HepG2 (cell line): ENCODE results near the gene TBCE. TPM values are rescaled to one million over a fixed set of nuclear protein-coding genes. Genes with fewer than 3 reads are reported as not detected.

ENCODE experiments used
- ATF1 ChIP-seq: IDR thresholded peaks from 2 replicates; pipeline ENCODE4 v1.6.1; 2016; ENCODE audit warnings: mild to moderate bottlenecking, control low read depth
- ATF4 ChIP-seq, 2 experiments: fragments of 450-650 bp in 1 of 2; sonication (generic) in 1 of 2; formaldehyde crosslinking; IDR thresholded peaks; 2 replicates each; pipeline versions ENCODE4 v1.5.0 to v1.8.0; 2020 to 2022; ENCODE audit warnings: mild to moderate bottlenecking in 1 of 2, missing genetic modification reagents in 1 of 2
- ATF5 ChIP-seq: sonication (generic); formaldehyde crosslinking; IDR thresholded peaks from 2 replicates; pipeline ENCODE4 v1.4.0; 2020; ENCODE audit warnings: mild to moderate bottlenecking, low read depth, missing genetic modification reagents
- DPF2 ChIP-seq: sonication (generic); formaldehyde crosslinking; IDR thresholded peaks from 2 replicates; pipeline ENCODE4 v1.4.0; 2020; ENCODE audit warnings: mild to moderate bottlenecking, low read depth, missing genetic modification reagents, borderline replicate concordance
- ETV6 ChIP-seq: sonication (generic); formaldehyde crosslinking; conservative IDR thresholded peaks from 2 replicates; pipeline ENCODE4 v1.4.0; 2020; ENCODE audit warnings: missing genetic modification reagents
- GATAD1 ChIP-seq: IDR thresholded peaks from 2 replicates; pipeline ENCODE4 v1.6.1; 2016; ENCODE audit warnings: missing genetic modification reagents, missing compliant biosample characterization
- IRF2 ChIP-seq: IDR thresholded peaks from 2 replicates; pipeline ENCODE4 v1.6.1; 2018; ENCODE audit warnings: missing genetic modification reagents, missing compliant biosample characterization
- ISL2 ChIP-seq: sonication (generic); formaldehyde crosslinking; IDR thresholded peaks from 2 replicates; pipeline ENCODE4 v1.5.0; 2020; ENCODE audit warnings: missing genetic modification reagents
- KDM6A ChIP-seq: IDR thresholded peaks from 2 replicates; pipeline ENCODE4 v1.6.1; 2016; ENCODE audit warnings: low read depth
- MBD4 ChIP-seq: IDR thresholded peaks from 2 replicates; pipeline ENCODE4 v1.6.1; 2012; ENCODE audit warnings: low read length, inconsistent platforms, borderline replicate concordance
- PTBP1 ChIP-seq: fragments of 200-400 bp; formaldehyde crosslinking; IDR thresholded peaks from 2 replicates; pipeline ENCODE4 v1.6.1; 2018; ENCODE audit warnings: low read length, low read depth; ENCODE audit not compliant: poor library complexity, severe bottlenecking
- SNAI1 ChIP-seq: sonication (generic); formaldehyde crosslinking; IDR thresholded peaks from 2 replicates; pipeline ENCODE4 v1.5.0; 2020; ENCODE audit warnings: mild to moderate bottlenecking, missing genetic modification reagents, borderline replicate concordance
- SNAPC5 ChIP-seq: sonication (generic); formaldehyde crosslinking; IDR thresholded peaks from 2 replicates; pipeline ENCODE4 v1.8.1; 2023; ENCODE audit warnings: mild to moderate bottlenecking, missing genetic modification reagents, borderline replicate concordance
- THYN1 ChIP-seq: sonication (generic); formaldehyde crosslinking; IDR thresholded peaks from 2 replicates; pipeline ENCODE4 v1.8.1; 2023; ENCODE audit warnings: low read depth, mild to moderate bottlenecking, moderate library complexity, missing genetic modification reagents, borderline replicate concordance
- U2AF1 ChIP-seq: fragments of 200-400 bp; formaldehyde crosslinking; optimal IDR thresholded peaks from 2 replicates; pipeline ENCODE3; 2017; ENCODE audit warnings: mild to moderate bottlenecking, low read depth, low read length
- U2AF2 ChIP-seq: fragments of 200-400 bp; formaldehyde crosslinking; IDR thresholded peaks from 2 replicates; pipeline ENCODE4 v1.6.1; 2017; ENCODE audit warnings: low read depth, mild to moderate bottlenecking, low read length
- ZNF280D ChIP-seq: sonication (generic); formaldehyde crosslinking; IDR thresholded peaks from 2 replicates; pipeline ENCODE4 v1.5.1; 2020; ENCODE audit warnings: mild to moderate bottlenecking, missing genetic modification reagents
- ZNF431 ChIP-seq: sonication (generic); formaldehyde crosslinking; IDR thresholded peaks from 2 replicates; pipeline ENCODE4 v1.9.0; 2022; ENCODE audit warnings: missing genetic modification reagents, low read depth, mild to moderate bottlenecking, borderline replicate concordance
- ZNF446 ChIP-seq: sonication (generic); formaldehyde crosslinking; IDR thresholded peaks from 2 replicates; pipeline ENCODE4 v1.5.0; 2020; ENCODE audit warnings: mild to moderate bottlenecking, missing genetic modification reagents
- ZNF549 ChIP-seq: sonication (generic); formaldehyde crosslinking; IDR thresholded peaks from 2 replicates; pipeline ENCODE4 v1.5.0; 2020; ENCODE audit warnings: missing genetic modification reagents
- ZNF564 ChIP-seq: sonication (generic); formaldehyde crosslinking; IDR thresholded peaks from 2 replicates; pipeline ENCODE4 v1.8.1; 2023; ENCODE audit warnings: mild to moderate bottlenecking, missing genetic modification reagents
- ZNF629 ChIP-seq: sonication (generic); formaldehyde crosslinking; conservative IDR thresholded peaks from 2 replicates; pipeline ENCODE4 v1.5.0; 2020; ENCODE audit warnings: missing genetic modification reagents
- ZNF720 ChIP-seq: sonication (generic); formaldehyde crosslinking; IDR thresholded peaks from 2 replicates; pipeline ENCODE4 v1.4.0; 2020; ENCODE audit warnings: missing genetic modification reagents
- ZNF878 ChIP-seq: sonication (generic); formaldehyde crosslinking; IDR thresholded peaks from 2 replicates; pipeline ENCODE4 v1.8.1; 2023; ENCODE audit warnings: mild to moderate bottlenecking, missing genetic modification reagents, moderate library complexity
- ZSCAN25 ChIP-seq: sonication (generic); formaldehyde crosslinking; IDR thresholded peaks from 2 replicates; pipeline ENCODE4 v1.8.0; 2022; ENCODE audit warnings: mild to moderate bottlenecking, missing genetic modification reagents
- ZZZ3 ChIP-seq: sonication (generic); formaldehyde crosslinking; IDR thresholded peaks from 2 replicates; pipeline ENCODE4 v1.4.0; 2020; ENCODE audit warnings: missing genetic modification reagents, mild to moderate bottlenecking, borderline replicate concordance
- polyA plus RNA-seq, 8 experiments: library from polyadenylated mRNA; depleted of rRNA in 3 of 8; stranded (reverse) in 7 of 8; unstranded in 1 of 8; fragments of >200 nt; fragmentation: Illumina TruSeq in 4 of 8; extraction: Trizol in 4 of 8; gene quantifications; 2 replicates each; pipeline versions ENCODE4 v1.2.1 to v1.2.3, GENCODE V29; 2011 to 2016; ENCODE audit warnings: low read depth in 4 of 8, missing spikeins in 1 of 8, mixed read lengths in 1 of 8; ENCODE audit not compliant: insufficient read depth in 1 of 8
- total RNA-seq, 5 experiments: library from RNA; depleted of rRNA; stranded (reverse); fragments of >200 nt; fragmentation: Illumina TruSeq; extraction: Trizol; gene quantifications; 2 replicates each; pipeline ENCODE4 v1.2.3, GENCODE V29; 2016; ENCODE audit warnings: low read depth in 1 of 5

The TBCE gene
- total and polyA plus RNA-seq, 2 of the 13 experiments (the other 11 are each of a cell fraction or from before 2014, with no cell fraction given): 25.6 to 31.1 TPM

- TF ChIP-seq DPF2 (CRISPR knock-in tag) (peak; percentile 65; the same call in 1 of the 2 replicates), IRF2 (CRISPR knock-in tag) (0 out of 2 replicates have a peak, but pooled peaks have one; percentile 42), ZNF629 (CRISPR knock-in tag) (0 out of 2 replicates have a peak, but pooled peaks have one; percentile 12), KDM6A (CRISPR knock-in tag) (no peak; the same call in 1 of the 2 replicates), ZNF431 (CRISPR knock-in tag) (no peak), ATF4 (CRISPR knock-in tag; IDR thresholded peaks at IDR 0.05) (no peak), ZNF280D (peak; percentile 48; the same call in 1 of the 2 replicates), ZSCAN25 (CRISPR knock-in tag) (peak; percentile 96), THYN1 (CRISPR knock-in tag) (no peak), GATAD1 (peak; percentile 35; the same call in 1 of the 2 replicates), ETV6 (CRISPR knock-in tag) (no peak), U2AF2 (no peak), ISL2 (no peak), ZNF446 (no peak), ZNF878 (CRISPR knock-in tag) (no peak), MBD4 (no peak), PTBP1 (no peak), ATF5 (CRISPR knock-in tag) (no peak), ZNF564 (no peak), SNAPC5 (CRISPR knock-in tag) (no peak), ZNF720 (CRISPR knock-in tag) (no peak), ZNF549 (CRISPR knock-in tag) (no peak), ATF1 (no peak), SNAI1 (CRISPR knock-in tag) (no peak), U2AF1 (no peak), ZZZ3 (CRISPR knock-in tag) (no peak)
Measured at GRCh38 chr1:235411489-235412486, 44.6 kb downstream of the TBCE start (continued).
